ENCODE data around the gene VIL1.

Gene VIL1

GRCh38 chr2:218402911-218403411, 16.0 kb upstream of the VIL1 start:
- FAIRE-seq, result no peak

DNA sequence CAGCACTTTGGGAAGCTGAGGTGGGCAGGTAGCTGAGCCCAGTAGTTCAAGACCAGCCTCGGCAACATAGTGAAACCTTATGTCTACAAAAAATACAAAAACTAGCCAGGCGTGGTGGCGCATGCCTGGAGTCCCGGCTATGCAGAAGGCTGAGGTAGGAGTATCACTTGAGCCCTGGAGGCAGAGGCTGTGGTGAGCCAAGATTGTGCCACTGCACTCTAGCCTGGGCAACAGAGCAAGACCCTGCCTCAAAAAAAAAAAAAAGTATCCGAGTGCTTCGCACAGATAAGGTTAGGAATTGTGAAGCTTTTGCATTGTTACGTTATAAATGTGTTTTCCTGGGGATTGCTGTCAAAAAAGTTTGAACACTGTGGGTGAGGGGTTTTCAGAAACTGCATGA, 15.1 kb upstream of the VIL1 start:
- DNase-seq (ENCODE audit: insufficient read length, low spot score), result no peak
- TF ChIP-seq, protein P1, sequence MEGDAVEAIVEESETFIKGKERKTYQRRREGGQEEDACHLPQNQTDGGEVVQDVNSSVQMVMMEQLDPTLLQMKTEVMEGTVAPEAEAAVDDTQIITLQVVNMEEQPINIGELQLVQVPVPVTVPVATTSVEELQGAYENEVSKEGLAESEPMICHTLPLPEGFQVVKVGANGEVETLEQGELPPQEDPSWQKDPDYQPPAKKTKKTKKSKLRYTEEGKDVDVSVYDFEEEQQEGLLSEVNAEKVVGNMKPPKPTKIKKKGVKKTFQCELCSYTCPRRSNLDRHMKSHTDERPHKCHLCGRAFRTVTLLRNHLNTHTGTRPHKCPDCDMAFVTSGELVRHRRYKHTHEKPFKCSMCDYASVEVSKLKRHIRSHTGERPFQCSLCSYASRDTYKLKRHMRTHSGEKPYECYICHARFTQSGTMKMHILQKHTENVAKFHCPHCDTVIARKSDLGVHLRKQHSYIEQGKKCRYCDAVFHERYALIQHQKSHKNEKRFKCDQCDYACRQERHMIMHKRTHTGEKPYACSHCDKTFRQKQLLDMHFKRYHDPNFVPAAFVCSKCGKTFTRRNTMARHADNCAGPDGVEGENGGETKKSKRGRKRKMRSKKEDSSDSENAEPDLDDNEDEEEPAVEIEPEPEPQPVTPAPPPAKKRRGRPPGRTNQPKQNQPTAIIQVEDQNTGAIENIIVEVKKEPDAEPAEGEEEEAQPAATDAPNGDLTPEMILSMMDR (IDR thresholded peaks at IDR 0.05; ENCODE audit: insufficient read depth, missing control alignments), result no peak
- no peak for FAIRE-seq

More at GRCh38 chr2:218402911-218403411, 16.0 kb upstream of the VIL1 start:
- no peak for DNase-seq (ENCODE audit: insufficient read length, low spot score)
- TF ChIP-seq, protein P1 (IDR thresholded peaks at IDR 0.05; ENCODE audit: insufficient read depth, missing control alignments), result no peak

GRCh38 chr2:218404351-218405085, 14.4 kb upstream of the VIL1 start:
- DNase-seq (ENCODE audit: insufficient read length, low spot score) (no peak), FAIRE-seq (no peak)
- TF ChIP-seq, protein P1 (IDR thresholded peaks at IDR 0.05; ENCODE audit: insufficient read depth, missing control alignments), result no peak

DNA sequence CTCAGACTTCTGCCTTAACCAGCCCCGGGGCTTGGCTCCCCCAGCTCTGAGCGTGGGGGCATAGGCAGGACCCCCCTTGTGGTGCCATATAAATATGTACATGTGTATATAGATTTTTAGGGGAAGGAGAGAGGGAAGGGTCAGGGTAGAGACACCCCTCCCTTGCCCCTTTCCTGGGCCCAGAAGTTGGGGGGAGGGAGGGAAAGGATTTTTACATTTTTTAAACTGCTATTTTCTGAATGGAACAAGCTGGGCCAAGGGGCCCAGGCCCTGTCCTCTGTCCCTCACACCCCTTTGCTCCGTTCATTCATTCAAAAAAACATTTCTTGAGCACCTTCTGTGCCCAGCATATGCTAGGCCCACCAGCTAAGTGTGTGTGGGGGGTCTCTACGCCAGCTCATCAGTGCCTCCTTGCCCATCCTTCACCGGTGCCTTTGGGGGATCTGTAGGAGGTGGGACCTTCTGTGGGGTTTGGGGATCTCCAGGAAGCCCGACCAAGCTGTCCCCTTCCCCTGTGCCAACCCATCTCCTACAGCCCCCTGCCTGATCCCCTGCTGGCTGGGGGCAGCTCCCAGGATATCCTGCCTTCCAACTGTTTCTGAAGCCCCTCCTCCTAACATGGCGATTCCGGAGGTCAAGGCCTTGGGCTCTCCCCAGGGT, 13.7 kb upstream of the VIL1 start:
- TF ChIP-seq, protein P1 (IDR thresholded peaks at IDR 0.05; ENCODE audit: insufficient read depth, missing control alignments), result no peak
- DNase-seq (ENCODE audit: insufficient read length, low spot score) (no peak), FAIRE-seq (no peak)

- DNase-seq (ENCODE audit: insufficient read length, low spot score) (no peak), FAIRE-seq (no peak)
- TF ChIP-seq, protein P1 (IDR thresholded peaks at IDR 0.05; ENCODE audit: insufficient read depth, missing control alignments), result no peak
Observed at GRCh38 chr2:218405746-218406208, 13.1 kb upstream of the VIL1 start.

- DNase-seq (ENCODE audit: insufficient read length, low spot score) (peak; percentile 92), FAIRE-seq (no peak)
- TF ChIP-seq, protein P1 (IDR thresholded peaks at IDR 0.05; ENCODE audit: insufficient read depth, missing control alignments), result peak; percentile 74
Observed at GRCh38 chr2:218406209-218406948, 12.5 kb upstream of the VIL1 start.
